NT2/D1 (cell line): Measurements from ENCODE around the gene ENDOV.

Source experiments
- SUZ12 ChIP-seq: IDR thresholded peaks from 2 replicates; pipeline ENCODE4 v1.6.1; 2011; ENCODE audit not compliant: insufficient read length, insufficient read depth; ENCODE audit errors: extremely low read depth
- YY1 ChIP-seq: IDR thresholded peaks from 2 replicates; pipeline ENCODE4 v1.6.1; 2011; ENCODE audit not compliant: insufficient read length, insufficient read depth
- ZNF274 ChIP-seq: IDR thresholded peaks from 2 replicates; pipeline ENCODE4 v1.6.1; 2011; ENCODE audit warnings: mild to moderate bottlenecking, low read depth, low read length

GRCh38 chr17:80479246-80479566 is 64.2 kb downstream of the ENDOV start:
- TF ChIP-seq SUZ12, result no peak
- TF ChIP-seq YY1, result no peak
- TF ChIP-seq ZNF274, result no peak
